Ovary (tissue), 9 donors: Measurements from ENCODE around the gene LRRC15. TPM values are rescaled to one million over a fixed set of nuclear protein-coding genes. Genes with fewer than 3 reads are reported as not detected.
A peak's percentile ranks its signal among the peaks of the same experiment; 100 is the strongest.

Experiments
- DNase-seq, 5 donors: peaks; one replicate each; pipeline ENCODE4 v3.0.0-alpha.2; 2019 to 2020
- H3K27ac ChIP-seq, 2 donors: fragments of 200-600 bp; one replicate each; pipeline versions ENCODE4 v1.5.1 to v1.8.0; 2019 to 2022
- H3K27me3 ChIP-seq: fragments of 200-600 bp; one replicate; pipeline ENCODE4 v1.8.0; 2022
- H3K36me3 ChIP-seq: fragments of 200-600 bp; sonication (generic); one replicate; pipeline ENCODE4 v1.5.1; 2019
- H3K4me1 ChIP-seq: one replicate; pipeline ENCODE4 v1.8.1; 2013; ENCODE audit warnings: mild to moderate bottlenecking, moderate library complexity; ENCODE audit not compliant: insufficient read depth
- H3K4me3 ChIP-seq: fragments of 200-600 bp; sonication (generic); one replicate; pipeline ENCODE4 v1.5.1; 2017
- H3K9me3 ChIP-seq, 2 donors: fragments of 200-600 bp in 1 of 2; sonication (generic) in 1 of 2; one replicate each; pipeline versions ENCODE4 v1.5.1 to v1.8.1; 2013 to 2019; ENCODE audit warnings: mild to moderate bottlenecking in 1 of 2, moderate library complexity in 1 of 2
- CTCF ChIP-seq, 3 donors: fragments of 450-650 bp in 2 of 3; fragments of 200-600 bp in 1 of 3; IDR thresholded peaks; one replicate each; pipeline versions ENCODE4 v1.5.1 to v1.8.0; 2016 to 2022; ENCODE audit warnings: antibody characterized with exemption in 3 of 3, mild to moderate bottlenecking in 1 of 3
- EP300 ChIP-seq: sonication (generic); formaldehyde crosslinking; IDR thresholded peaks from one replicate; pipeline ENCODE4 v1.6.1; 2017; ENCODE audit warnings: antibody characterized with exemption
- POLR2A ChIP-seq: fragments of 450-650 bp; IDR thresholded peaks from one replicate; pipeline ENCODE4 v1.6.1; 2017; ENCODE audit warnings: antibody characterized with exemption, mild to moderate bottlenecking, moderate library complexity
- WGBS, 3 donors: extraction: QIAGEN DNeasy Blood & Tissue Kit in 1 of 3; methylation state at CpG; one replicate each; pipeline versions ENCODE4 v1.1.5 to v1.1.7; 2013 to 2017; 5-methylcytosine and 5-hydroxymethylcytosine counted together
- intact Hi-C, 4 donors: fragments of 100-400 bp; cut with DNase I; formaldehyde crosslinking; loops; one replicate each; pipeline versions ENCODE4 v1.11.0 to v1.15.1; 2022 to 2023
- polyA plus RNA-seq, 2 donors: library from polyadenylated mRNA; stranded (reverse); fragments of 200-250 nt in 1 of 2; fragments of 350-450 nt in 1 of 2; fragmentation: Illumina TruSeq in 1 of 2; extraction: RNeasy Lipid Tissue Mini Kit (QIAGEN cat#74804) in 1 of 2; gene quantifications; one replicate each; pipeline ENCODE4 v1.2.3, GENCODE V29; 2013 to 2014
- total RNA-seq, 7 donors: library from RNA; depleted of rRNA in 2 of 7; stranded (reverse); fragments of >200 nt in 2 of 7; fragmentation: NEBNext Ultra II Directional in 3 of 7; extraction: Animal tissue kit (Norgen Biotek cat#: 25700) in 3 of 7; gene quantifications; one replicate each; pipeline versions ENCODE4 v1.1.0 to v1.2.4, GENCODE V29; 2016 to 2023
- donor health status: DM: no; HTN: no; CAD: no; lungs with moderate emphysema.
- donor health status: DM: no; HTN: no; CAD: no.
- donor health status: Bipolar disorder and iron deficiency.
- donor health status: DM: yes; HTN: yes; CAD: no.
- donor health status: DM: no; HTN: no; CAD: no.
- donor health status: DM: yes; HTN: yes; CAD: no.

LRRC15 gene
- total and polyA plus RNA-seq, 9 donors = 0.05 to 2.5 (median 0.19) TPM; not detected in 1

- DNase-seq = peak in 1 of 5 donors; percentile 54
- Histone ChIP-seq H3K9me3 (no peaks in the 10 kb centered on the region), H3K27me3 (no peaks in the 10 kb centered on the region), H3K36me3 (no peaks in the 10 kb centered on the region), H3K4me1 (peaks cover 11% of the 10 kb centered on the region), H3K4me3 (no peak overlapping the region), H3K27ac (peak overlapping the region; percentile 28 to 80)
- TF ChIP-seq POLR2A = no peak
- TF ChIP-seq EP300 = no peak
- TF ChIP-seq CTCF (IDR thresholded peaks at IDR 0.05) = no peak
- intact Hi-C loops = loop anchor here (2.0 to 10.0 kb wide), 9 partner anchors 47 to 532 kb away; partner anchors contain the start of gene HES1 (in 3 of the 4)
- 35 to 54% (median 40%) methylated on average over 13 of the region's 13 CpGs for WGBS, 3 donors
Observed at GRCh38 chr3:194314388-194315068, 55.0 kb downstream of the LRRC15 start.

GRCh38 chr3:194313560-194314387, 55.8 kb downstream of the LRRC15 start:
- H3K27ac ChIP-seq = peak overlapping the region in 1 of 2 donors; percentile 80
- no peak overlapping the region for H3K4me3 ChIP-seq
- DNase-seq = peak; percentile 85 to 92 (median 90)
- intact Hi-C loops = loop anchor here (2.0 to 10.0 kb wide), 6 partner anchors 46 to 311 kb away; partner anchors contain the start of gene HES1 (in 2 of the 4)
- peaks cover 11% of the 10 kb centered on the region for H3K4me1 ChIP-seq
- H3K36me3 ChIP-seq = no peaks in the 10 kb centered on the region
- WGBS, 3 donors = 18 to 25% (median 18%) methylated on average over 15 of the region's 15 CpGs
- H3K27me3 ChIP-seq = no peaks in the 10 kb centered on the region
- no peaks in the 10 kb centered on the region for H3K9me3 ChIP-seq
- no peak for TF ChIP-seq EP300
- TF ChIP-seq POLR2A = no peak
- no peak for TF ChIP-seq CTCF (IDR thresholded peaks at IDR 0.05)

GRCh38 chr3:194312743-194313281, 56.7 kb downstream of the LRRC15 start:
- H3K4me1 ChIP-seq = peaks cover 11% of the 10 kb centered on the region
- peak overlapping the region in 1 of 2 donors; percentile 69 for H3K27ac ChIP-seq
- 0 to 3% (median 1%) methylated on average over 16 of the region's 16 CpGs for WGBS, 3 donors
- no peaks in the 10 kb centered on the region for H3K27me3 ChIP-seq
- H3K9me3 ChIP-seq = no peaks in the 10 kb centered on the region
- no peak for TF ChIP-seq POLR2A
- peak; percentile 66 for TF ChIP-seq EP300
- TF ChIP-seq CTCF (IDR thresholded peaks at IDR 0.05) = no peak
- H3K36me3 ChIP-seq = no peaks in the 10 kb centered on the region
- intact Hi-C loops = loop anchor here in 3 of 4 donors (5.0 to 10.0 kb wide), 5 partner anchors 46 to 311 kb away; no protein-coding TSS in a partner anchor
- H3K4me3 ChIP-seq = no peak overlapping the region
- peak; percentile 80 to 88 (median 87) for DNase-seq

GRCh38 chr3:194312186-194312742, 57.3 kb downstream of the LRRC15 start:
- peak overlapping the region in 1 of 2 donors; percentile 69 for H3K27ac ChIP-seq

More at GRCh38 chr3:194312186-194312742, 57.3 kb downstream of the LRRC15 start:
- intact Hi-C loops = loop anchor here in 3 of 4 donors (5.0 to 10.0 kb wide), 5 partner anchors 45 to 310 kb away; no protein-coding TSS in a partner anchor
- DNase-seq = peak; percentile 56 to 74 (median 63)
- no peak for TF ChIP-seq EP300
- no peak for TF ChIP-seq POLR2A
- no peak for TF ChIP-seq CTCF (IDR thresholded peaks at IDR 0.05)
- Histone ChIP-seq H3K4me3 (no peak overlapping the region), H3K36me3 (no peaks in the 10 kb centered on the region), H3K4me1 (peaks cover 11% of the 10 kb centered on the region), H3K9me3 (no peaks in the 10 kb centered on the region), H3K27me3 (no peaks in the 10 kb centered on the region)
- WGBS, 3 donors = 15% methylated on average over 7 of the region's 7 CpGs
